HEK293 (cell line): ENCODE results near the gene RPS28.

Source experiments
- BCL11A ChIP-seq: fragments of 450-650 bp; formaldehyde crosslinking; IDR thresholded peaks from 2 replicates; pipeline ENCODE4 v1.5.1; 2016; ENCODE audit warnings: low read depth, missing biosample characterization, missing genetic modification characterization
- EGR2 ChIP-seq: fragments of 450-650 bp; formaldehyde crosslinking; IDR thresholded peaks from 2 replicates; pipeline ENCODE4 v1.5.1; 2016; ENCODE audit warnings: low read depth, missing biosample characterization, missing genetic modification characterization
- ELK4 ChIP-seq: IDR thresholded peaks from 2 replicates; pipeline ENCODE4 v1.6.1; 2011; ENCODE audit warnings: mild to moderate bottlenecking, low read depth, low read length, borderline replicate concordance
- KLF7 ChIP-seq: fragments of 450-650 bp; formaldehyde crosslinking; IDR thresholded peaks from 2 replicates; pipeline ENCODE4 v1.5.1; 2016; ENCODE audit warnings: missing biosample characterization, missing genetic modification characterization, borderline replicate concordance
- KLF9 ChIP-seq: fragments of 450-650 bp; formaldehyde crosslinking; IDR thresholded peaks from 2 replicates; pipeline ENCODE4 v1.5.1; 2016; ENCODE audit warnings: missing biosample characterization, missing genetic modification characterization, low read depth
- SETDB1 ChIP-seq: IDR thresholded peaks from one replicate; pipeline ENCODE4 v1.6.1; 2017; ENCODE audit warnings: mild to moderate bottlenecking, low read length, moderate library complexity, mixed read lengths; ENCODE audit not compliant: insufficient read length
- TRIM28 ChIP-seq: IDR thresholded peaks from 2 replicates; pipeline ENCODE4 v1.6.1; 2011; ENCODE audit warnings: low read length, control low read depth, borderline replicate concordance
- ZBTB8A ChIP-seq: fragments of 450-650 bp; formaldehyde crosslinking; IDR thresholded peaks from 2 replicates; pipeline ENCODE4 v1.5.1; 2016; ENCODE audit warnings: missing biosample characterization, missing genetic modification characterization
- ZEB2 ChIP-seq: fragments of 450-650 bp; formaldehyde crosslinking; IDR thresholded peaks from 2 replicates; pipeline ENCODE4 v1.5.1; 2016; ENCODE audit warnings: missing biosample characterization, missing genetic modification characterization
- ZNF112 ChIP-seq: fragments of 450-650 bp; formaldehyde crosslinking; IDR thresholded peaks from 2 replicates; pipeline ENCODE4 v1.5.0; 2017; ENCODE audit warnings: missing biosample characterization, missing genetic modification characterization
- ZNF157 ChIP-seq: fragments of 450-650 bp; formaldehyde crosslinking; IDR thresholded peaks from 2 replicates; pipeline ENCODE4 v1.5.1; 2016; ENCODE audit warnings: missing biosample characterization, missing genetic modification characterization
- ZNF175 ChIP-seq: fragments of 450-650 bp; formaldehyde crosslinking; IDR thresholded peaks from 2 replicates; pipeline ENCODE4 v1.5.1; 2016; ENCODE audit warnings: missing biosample characterization, missing genetic modification characterization
- ZNF280D ChIP-seq: fragments of 450-650 bp; formaldehyde crosslinking; IDR thresholded peaks from 2 replicates; pipeline ENCODE4 v1.5.1; 2016; ENCODE audit warnings: missing biosample characterization, missing genetic modification characterization
- ZNF324 ChIP-seq: fragments of 450-650 bp; formaldehyde crosslinking; IDR thresholded peaks from 2 replicates; pipeline ENCODE4 v1.5.1; 2016; ENCODE audit warnings: missing biosample characterization, missing genetic modification characterization
- ZNF335 ChIP-seq: fragments of 450-650 bp; formaldehyde crosslinking; conservative IDR thresholded peaks from 2 replicates; pipeline ENCODE4 v1.5.1; 2016; ENCODE audit warnings: missing biosample characterization, missing genetic modification characterization
- ZNF366 ChIP-seq: fragments of 450-650 bp; formaldehyde crosslinking; conservative IDR thresholded peaks from 2 replicates; pipeline ENCODE4 v1.5.1; 2016; ENCODE audit warnings: missing biosample characterization, missing genetic modification characterization
- ZNF391 ChIP-seq: fragments of 450-650 bp; formaldehyde crosslinking; IDR thresholded peaks from 2 replicates; pipeline ENCODE4 v1.5.1; 2016; ENCODE audit warnings: low read depth, missing biosample characterization, missing genetic modification characterization, borderline replicate concordance
- ZNF404 ChIP-seq: fragments of 450-650 bp; formaldehyde crosslinking; IDR thresholded peaks from 2 replicates; pipeline ENCODE4 v1.5.1; 2017; ENCODE audit warnings: missing biosample characterization, missing genetic modification characterization
- ZNF48 ChIP-seq: fragments of 450-650 bp; formaldehyde crosslinking; IDR thresholded peaks from 2 replicates; pipeline ENCODE4 v1.5.1; 2016; ENCODE audit warnings: missing biosample characterization, missing genetic modification characterization
- ZNF549 ChIP-seq: fragments of 450-650 bp; IDR thresholded peaks from 2 replicates; pipeline ENCODE4 v1.5.1; 2018; ENCODE audit warnings: missing biosample characterization, missing genetic modification characterization, mild to moderate bottlenecking, inconsistent platforms, moderate library complexity
- ZNF561 ChIP-seq: fragments of 450-650 bp; IDR thresholded peaks from 2 replicates; pipeline ENCODE4 v1.5.1; 2018; ENCODE audit warnings: missing biosample characterization, missing genetic modification characterization, borderline replicate concordance
- ZNF629 ChIP-seq: fragments of 450-650 bp; formaldehyde crosslinking; IDR thresholded peaks from 2 replicates; pipeline ENCODE4 v1.5.1; 2017; ENCODE audit warnings: missing biosample characterization, missing genetic modification characterization
- ZNF664 ChIP-seq: fragments of 450-650 bp; formaldehyde crosslinking; IDR thresholded peaks from 2 replicates; pipeline ENCODE4 v1.5.1; 2016; ENCODE audit warnings: missing biosample characterization, missing genetic modification characterization
- ZNF704 ChIP-seq: fragments of 450-650 bp; formaldehyde crosslinking; IDR thresholded peaks from 2 replicates; pipeline ENCODE4 v1.5.1; 2016; ENCODE audit warnings: missing biosample characterization, missing genetic modification characterization
- ZNF768 ChIP-seq: fragments of 450-650 bp; formaldehyde crosslinking; IDR thresholded peaks from 2 replicates; pipeline ENCODE4 v1.5.1; 2018; ENCODE audit warnings: missing biosample characterization, mild to moderate bottlenecking, missing genetic modification characterization
- ZSCAN16 ChIP-seq: fragments of 450-650 bp; formaldehyde crosslinking; IDR thresholded peaks from 2 replicates; pipeline ENCODE4 v1.5.1; 2016; ENCODE audit warnings: missing biosample characterization, missing genetic modification characterization
- ZXDB ChIP-seq: fragments of 450-650 bp; formaldehyde crosslinking; IDR thresholded peaks from 2 replicates; pipeline ENCODE4 v1.5.1; 2016; ENCODE audit warnings: missing biosample characterization, missing genetic modification characterization
- TF ChIP-seq, protein P1 (sequence below): fragments of 450-650 bp; formaldehyde crosslinking; IDR thresholded peaks from 2 replicates; pipeline ENCODE4 v1.5.1; 2016; ENCODE audit warnings: missing biosample characterization, missing genetic modification characterization
- TF ChIP-seq, protein P2 (sequence below): fragments of 450-650 bp; formaldehyde crosslinking; IDR thresholded peaks from 2 replicates; pipeline ENCODE4 v1.5.1; 2016; ENCODE audit warnings: missing biosample characterization, missing genetic modification characterization
- TF ChIP-seq, protein P3 (sequence below): fragments of 450-650 bp; formaldehyde crosslinking; IDR thresholded peaks from 2 replicates; pipeline ENCODE4 v1.5.1; 2016; ENCODE audit warnings: missing biosample characterization, missing genetic modification characterization

Gene RPS28

GRCh38 chr19:8321067-8321985, at the start of gene RPS28, which contains the start of gene NDUFA7 (continued):
- TF ChIP-seq KLF9 (tag by site-specific recombination) = peak; percentile 44; the same call in 1 of the 2 replicates
- TF ChIP-seq ZNF629 (tag by site-specific recombination) = peak; percentile 95
- no peak for TF ChIP-seq ZNF175 (tag by site-specific recombination)
- TF ChIP-seq ELK4 = no peak
- peak; percentile 93 for TF ChIP-seq ZBTB8A (tag by site-specific recombination)
- TF ChIP-seq ZNF280D (tag by site-specific recombination) = no peak
- TF ChIP-seq ZNF48 = no peak
- no peak for TF ChIP-seq SETDB1
- TF ChIP-seq ZXDB = peak; percentile 89
- no peak for TF ChIP-seq ZNF549
- no peak for TF ChIP-seq ZNF404 (tag by site-specific recombination)
- no peak for TF ChIP-seq ZNF366
- TF ChIP-seq KLF7 (tag by site-specific recombination) = no peak; the same call in 1 of the 2 replicates
- TF ChIP-seq ZNF664 (tag by site-specific recombination) = no peak
- no peak for TF ChIP-seq TRIM28
- TF ChIP-seq, protein P1, sequence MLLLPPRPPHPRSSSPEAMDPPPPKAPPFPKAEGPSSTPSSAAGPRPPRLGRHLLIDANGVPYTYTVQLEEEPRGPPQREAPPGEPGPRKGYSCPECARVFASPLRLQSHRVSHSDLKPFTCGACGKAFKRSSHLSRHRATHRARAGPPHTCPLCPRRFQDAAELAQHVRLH = no peak
- TF ChIP-seq, protein P2, sequence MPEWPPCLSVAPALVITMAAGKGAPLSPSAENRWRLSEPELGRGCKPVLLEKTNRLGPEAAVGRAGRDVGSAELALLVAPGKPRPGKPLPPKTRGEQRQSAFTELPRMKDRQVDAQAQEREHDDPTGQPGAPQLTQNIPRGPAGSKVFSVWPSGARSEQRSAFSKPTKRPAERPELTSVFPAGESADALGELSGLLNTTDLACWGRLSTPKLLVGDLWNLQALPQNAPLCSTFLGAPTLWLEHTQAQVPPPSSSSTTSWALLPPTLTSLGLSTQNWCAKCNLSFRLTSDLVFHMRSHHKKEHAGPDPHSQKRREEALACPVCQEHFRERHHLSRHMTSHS (tag by site-specific recombination) = no peak
- TF ChIP-seq ZNF324 (tag by site-specific recombination) = 0 out of 2 replicates have a peak, but pooled peaks have one; percentile 51
- no peak for TF ChIP-seq ZNF768
- no peak for TF ChIP-seq ZNF112 (tag by site-specific recombination)
- TF ChIP-seq ZNF704 = no peak
- no peak for TF ChIP-seq ZNF391 (tag by site-specific recombination)
- TF ChIP-seq ZNF157 (tag by site-specific recombination) = no peak
- TF ChIP-seq ZNF335 (tag by site-specific recombination) = peak; percentile 58
- TF ChIP-seq, protein P3, sequence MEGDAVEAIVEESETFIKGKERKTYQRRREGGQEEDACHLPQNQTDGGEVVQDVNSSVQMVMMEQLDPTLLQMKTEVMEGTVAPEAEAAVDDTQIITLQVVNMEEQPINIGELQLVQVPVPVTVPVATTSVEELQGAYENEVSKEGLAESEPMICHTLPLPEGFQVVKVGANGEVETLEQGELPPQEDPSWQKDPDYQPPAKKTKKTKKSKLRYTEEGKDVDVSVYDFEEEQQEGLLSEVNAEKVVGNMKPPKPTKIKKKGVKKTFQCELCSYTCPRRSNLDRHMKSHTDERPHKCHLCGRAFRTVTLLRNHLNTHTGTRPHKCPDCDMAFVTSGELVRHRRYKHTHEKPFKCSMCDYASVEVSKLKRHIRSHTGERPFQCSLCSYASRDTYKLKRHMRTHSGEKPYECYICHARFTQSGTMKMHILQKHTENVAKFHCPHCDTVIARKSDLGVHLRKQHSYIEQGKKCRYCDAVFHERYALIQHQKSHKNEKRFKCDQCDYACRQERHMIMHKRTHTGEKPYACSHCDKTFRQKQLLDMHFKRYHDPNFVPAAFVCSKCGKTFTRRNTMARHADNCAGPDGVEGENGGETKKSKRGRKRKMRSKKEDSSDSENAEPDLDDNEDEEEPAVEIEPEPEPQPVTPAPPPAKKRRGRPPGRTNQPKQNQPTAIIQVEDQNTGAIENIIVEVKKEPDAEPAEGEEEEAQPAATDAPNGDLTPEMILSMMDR (tag by site-specific recombination) = peak; percentile 81
- no peak for TF ChIP-seq BCL11A (tag by site-specific recombination)
- TF ChIP-seq ZEB2 (tag by site-specific recombination) = peak; percentile 60; the same call in 1 of the 2 replicates
- peak; percentile 14; the same call in 1 of the 2 replicates for TF ChIP-seq EGR2 (tag by site-specific recombination)
- 0 out of 2 replicates have a peak, but pooled peaks have one; percentile 33 for TF ChIP-seq ZNF561
- TF ChIP-seq ZSCAN16 (tag by site-specific recombination) = no peak
